ENCODE measurements around the gene C11orf24. TPM values are rescaled to one million over a fixed set of nuclear protein-coding genes. Genes with fewer than 3 reads are reported as not detected.

C11orf24 gene
- polyA plus RNA-seq, 1 of the 3 experiments (the other 2 are of a cell fraction), result 50.9 TPM

- no peaks in the 10 kb centered on the region for H3K9me2 ChIP-seq
- ChIA-PET CTCF (interaction anchor here (1.0 to 7.1 kb wide), 3 partner anchors 15 to 62 kb away, joined by 4 to 70 read pairs (median 6); partner anchors contain the start of gene C11orf24), POLR2A (interaction anchor here (2.2 kb wide), 1 partner anchor 61 kb away, joined by 4 read pairs; no protein-coding TSS in a partner anchor)
- H2AFZ ChIP-seq (ENCODE audit: low read depth), result no peak within 1 kb of the TSS; the same call in 1 of the 2 replicates
- TF ChIP-seq REST (IDR thresholded peaks at IDR 0.05; ENCODE audit: low read depth, low read length) (no peak), GABPA (IDR thresholded peaks at IDR 0.05; ENCODE audit: low read depth) (no peak), TCF12 (IDR thresholded peaks at IDR 0.05) (no peak), RAD21 (IDR thresholded peaks at IDR 0.05; ENCODE audit: low read length) (no peak), ZBTB33 (IDR thresholded peaks at IDR 0.05; ENCODE audit: borderline replicate concordance, low read depth) (no peak)
- H3K27me3 ChIP-seq (ENCODE audit: insufficient read depth), result no peaks in the 10 kb centered on the region
- peak within 1 kb of the TSS; percentile 90 for H3K4me2 ChIP-seq
- peak within 1 kb of the TSS; percentile 61; the same call in 1 of the 2 replicates for H3K9ac ChIP-seq
- H3F3A ChIP-seq (replicated peaks; ENCODE audit: insufficient read depth), result peaks cover 22% of the 10 kb centered on the region
- 43% methylated on average over 7 of the region's 85 CpGs for WGBS (ENCODE audit: low lambda C conversion rate)
- peaks cover 19 to 28% of the 10 kb centered on the region in 2 experiments; a peak in 2 of 4 replicates for H3K4me1 ChIP-seq (ENCODE audit: control insufficient read depth in 1 of 2, insufficient read depth in 2 of 2, low read depth in 1 of 2, low read length in 1 of 2)
- peak within 1 kb of the TSS; percentile 67 to 75 for H3K4me3 ChIP-seq (ENCODE audit: low read depth in 2 of 2, low read length in 1 of 2)
- peak; percentile 94 for DNase-seq
- H3K27ac ChIP-seq (ENCODE audit: low read depth in 2 of 2, low read length in 1 of 2), result peak within 1 kb of the TSS; percentile 63 to 79; a peak in 3 of 4 replicates
- peaks cover 41% of the 10 kb centered on the region for H3K79me2 ChIP-seq (ENCODE audit: insufficient read depth)
- H3K9me3 ChIP-seq, result no peaks in the 10 kb centered on the region
- peaks cover 11% of the 10 kb centered on the region for H4K20me1 ChIP-seq (ENCODE audit: insufficient read depth)
- no peaks in the 10 kb centered on the region for H3K36me3 ChIP-seq (replicated peaks in 1 of 2; ENCODE audit: control insufficient read depth in 1 of 2, insufficient read depth in 2 of 2, low read length in 1 of 2)
These were observed 40.5 kb upstream of the C11orf24 start, which contains the start of gene LRP5 for GRCh38 chr11:68312117-68312779. TSS of gene LRP5 (plus strand) at chr11:68312591. CDS start at chr11:68312715, 124 bp downstream.

- H4K20me1 ChIP-seq (ENCODE audit: insufficient read depth), result peaks cover 8% of the 10 kb centered on the region
- peak overlapping the region in 1 of 2 experiments; percentile 75; a peak in 1 of 4 replicates for H3K4me3 ChIP-seq (ENCODE audit: low read depth in 2 of 2, low read length in 1 of 2)
- H3K9ac ChIP-seq, result no peak overlapping the region
- H3K4me1 ChIP-seq (ENCODE audit: control insufficient read depth in 1 of 2, insufficient read depth in 2 of 2, low read depth in 1 of 2, low read length in 1 of 2), result peaks cover 19 to 21% of the 10 kb centered on the region in 2 experiments; a peak in 2 of 4 replicates
- no peaks in the 10 kb centered on the region for H3K27me3 ChIP-seq (ENCODE audit: insufficient read depth)
- ChIA-PET POLR2A (interaction anchor here (2.2 kb wide), 1 partner anchor 62 kb away, joined by 4 read pairs; no protein-coding TSS in a partner anchor), CTCF (interaction anchor here (1.0 to 7.1 kb wide), 7 partner anchors 14 to 72 kb away, joined by 3 to 70 read pairs (median 5); partner anchors contain the start of gene C11orf24)
- H3K4me2 ChIP-seq, result peak overlapping the region; percentile 66; the same call in 1 of the 2 replicates
- TF ChIP-seq ELF1 (IDR thresholded peaks at IDR 0.05) (no peak), USF1 (IDR thresholded peaks at IDR 0.05; ENCODE audit: borderline replicate concordance, low read depth) (no peak), USF2 (IDR thresholded peaks at IDR 0.05; ENCODE audit: borderline replicate concordance, low read depth, low read length) (no peak), RAD21 (IDR thresholded peaks at IDR 0.05; ENCODE audit: low read length) (no peak), IRF3 (IDR thresholded peaks at IDR 0.05; ENCODE audit: low read depth, low read length) (no peak)
- no peak overlapping the region for H3K27ac ChIP-seq (ENCODE audit: low read depth in 2 of 2, low read length in 1 of 2)
- 93% methylated on average over 22 of the region's 25 CpGs for WGBS (ENCODE audit: low lambda C conversion rate)
- no peaks in the 10 kb centered on the region for H3K9me2 ChIP-seq
- H3K9me3 ChIP-seq, result no peaks in the 10 kb centered on the region
- H3K36me3 ChIP-seq (replicated peaks in 1 of 2; ENCODE audit: control insufficient read depth in 1 of 2, insufficient read depth in 2 of 2, low read length in 1 of 2), result no peaks in the 10 kb centered on the region
- peaks cover 22% of the 10 kb centered on the region for H3F3A ChIP-seq (replicated peaks; ENCODE audit: insufficient read depth)
- H2AFZ ChIP-seq (ENCODE audit: low read depth), result no peak overlapping the region
- peak; percentile 30 for DNase-seq
- peaks cover 33% of the 10 kb centered on the region for H3K79me2 ChIP-seq (ENCODE audit: insufficient read depth)
These were observed 39.7 kb upstream of the C11orf24 start for GRCh38 chr11:68311160-68312116.

Measured in SK-N-SH (cell line).